ENCODE measurements around the gene SLC22A23. TPM values are rescaled to one million over a fixed set of nuclear protein-coding genes. Genes with fewer than 3 reads are reported as not detected.

The SLC22A23 gene
- total RNA-seq, 1 donor from 2014 or later: 27.8 TPM

- Histone ChIP-seq H3K9me3 (no peaks in the 10 kb centered on the region), H3K36me3 (no peaks in the 10 kb centered on the region), H3K4me1 (peaks cover 28% of the 10 kb centered on the region), H3K4me3 (no peak overlapping the region), H3K27me3 (ENCODE audit: low read depth) (no peaks in the 10 kb centered on the region), H3K27ac (peak overlapping the region; percentile 66)
- intact Hi-C loops (cut with DNase I): no loop called here
- ATAC-seq: peak; percentile 77 to 78
- DNase-seq: peak; percentile 78
- TF ChIP-seq, protein P1, sequence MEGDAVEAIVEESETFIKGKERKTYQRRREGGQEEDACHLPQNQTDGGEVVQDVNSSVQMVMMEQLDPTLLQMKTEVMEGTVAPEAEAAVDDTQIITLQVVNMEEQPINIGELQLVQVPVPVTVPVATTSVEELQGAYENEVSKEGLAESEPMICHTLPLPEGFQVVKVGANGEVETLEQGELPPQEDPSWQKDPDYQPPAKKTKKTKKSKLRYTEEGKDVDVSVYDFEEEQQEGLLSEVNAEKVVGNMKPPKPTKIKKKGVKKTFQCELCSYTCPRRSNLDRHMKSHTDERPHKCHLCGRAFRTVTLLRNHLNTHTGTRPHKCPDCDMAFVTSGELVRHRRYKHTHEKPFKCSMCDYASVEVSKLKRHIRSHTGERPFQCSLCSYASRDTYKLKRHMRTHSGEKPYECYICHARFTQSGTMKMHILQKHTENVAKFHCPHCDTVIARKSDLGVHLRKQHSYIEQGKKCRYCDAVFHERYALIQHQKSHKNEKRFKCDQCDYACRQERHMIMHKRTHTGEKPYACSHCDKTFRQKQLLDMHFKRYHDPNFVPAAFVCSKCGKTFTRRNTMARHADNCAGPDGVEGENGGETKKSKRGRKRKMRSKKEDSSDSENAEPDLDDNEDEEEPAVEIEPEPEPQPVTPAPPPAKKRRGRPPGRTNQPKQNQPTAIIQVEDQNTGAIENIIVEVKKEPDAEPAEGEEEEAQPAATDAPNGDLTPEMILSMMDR (IDR thresholded peaks at IDR 0.05): no peak
These were observed 47.0 kb downstream of the SLC22A23 start for GRCh38 chr6:3409699-3410384.

DNA sequence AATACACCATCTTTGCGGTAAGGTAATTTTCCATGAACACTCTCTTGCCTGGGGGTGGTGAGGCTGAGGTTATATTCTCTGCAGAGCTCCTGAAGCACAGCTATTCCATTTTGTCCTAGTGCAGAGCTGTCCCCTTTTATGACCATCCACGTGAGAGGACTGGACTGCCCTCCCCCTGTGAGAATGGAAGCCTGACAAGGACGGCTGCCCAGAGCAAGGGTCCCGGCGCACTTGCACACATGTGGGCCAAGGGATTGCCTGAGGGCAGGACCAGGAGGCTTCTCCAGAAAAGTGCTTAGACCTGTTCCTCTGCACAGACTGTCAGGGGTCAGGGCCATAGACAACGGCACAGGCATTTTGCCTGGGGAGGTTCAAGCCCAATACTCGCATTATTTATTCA lies 48.2 kb downstream of the SLC22A23 start:
- H3K4me1 ChIP-seq: peaks cover 35% of the 10 kb centered on the region
- no peak for DNase-seq
- no peak overlapping the region for H3K27ac ChIP-seq
- intact Hi-C loops (cut with DNase I): no loop called here
- H3K27me3 ChIP-seq (ENCODE audit: low read depth): no peaks in the 10 kb centered on the region
- TF ChIP-seq, protein P1 (IDR thresholded peaks at IDR 0.05): no peak
- no peaks in the 10 kb centered on the region for H3K36me3 ChIP-seq
- no peaks in the 10 kb centered on the region for H3K9me3 ChIP-seq
- H3K4me3 ChIP-seq: no peak overlapping the region
- ATAC-seq: no peak

DNA sequence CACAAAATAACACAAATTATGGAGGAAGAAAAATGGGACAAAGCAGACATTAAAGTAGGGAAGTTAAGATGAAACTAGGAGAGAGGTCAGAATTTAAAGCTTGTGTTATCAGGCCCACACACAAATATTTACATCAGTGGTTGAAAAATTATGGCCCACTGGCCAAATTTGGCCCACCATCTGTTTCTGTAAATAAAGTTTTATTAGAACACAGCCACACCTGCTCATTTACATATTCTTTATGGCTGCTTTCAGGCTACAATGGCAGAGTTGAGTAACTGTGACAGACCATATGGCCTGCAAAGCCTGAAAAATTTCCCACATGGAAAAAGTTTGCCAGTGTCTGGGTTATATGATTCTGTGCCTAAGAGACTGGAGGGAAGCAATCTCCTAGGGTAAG lies 49.0 kb downstream of the SLC22A23 start:
- no peak overlapping the region for H3K27ac ChIP-seq
- peaks cover 44% of the 10 kb centered on the region for H3K4me1 ChIP-seq
- H3K27me3 ChIP-seq (ENCODE audit: low read depth): no peaks in the 10 kb centered on the region
- intact Hi-C loops (cut with DNase I): no loop called here
- TF ChIP-seq, protein P1 (IDR thresholded peaks at IDR 0.05): no peak
- no peaks in the 10 kb centered on the region for H3K9me3 ChIP-seq
- no peak for DNase-seq
- no peaks in the 10 kb centered on the region for H3K36me3 ChIP-seq
- no peak overlapping the region for H3K4me3 ChIP-seq
- ATAC-seq: no peak

GRCh38 chr6:3406891-3407809 lies 49.7 kb downstream of the SLC22A23 start:
- H3K27me3 ChIP-seq (ENCODE audit: low read depth): no peaks in the 10 kb centered on the region
- no peaks in the 10 kb centered on the region for H3K9me3 ChIP-seq
- DNase-seq (no peak), ATAC-seq (no peak)
- intact Hi-C loops (cut with DNase I): no loop called here
- H3K4me3 ChIP-seq: no peak overlapping the region
- H3K4me1 ChIP-seq: peaks cover 44% of the 10 kb centered on the region
- H3K36me3 ChIP-seq: no peaks in the 10 kb centered on the region
- H3K27ac ChIP-seq: no peak overlapping the region
- TF ChIP-seq, protein P1 (IDR thresholded peaks at IDR 0.05): no peak

GRCh38 chr6:3406362-3406821 lies 50.5 kb downstream of the SLC22A23 start:
- Histone ChIP-seq H3K9me3 (no peaks in the 10 kb centered on the region), H3K36me3 (no peaks in the 10 kb centered on the region), H3K4me3 (no peak overlapping the region), H3K27me3 (ENCODE audit: low read depth) (no peaks in the 10 kb centered on the region), H3K27ac (peak overlapping the region; percentile 39), H3K4me1 (peaks cover 44% of the 10 kb centered on the region)
- intact Hi-C loops (cut with DNase I): no loop called here
- DNase-seq: no peak
- ATAC-seq: peak; percentile 70 to 78
- TF ChIP-seq, protein P1 (IDR thresholded peaks at IDR 0.05): no peak
